ENCODE measurements around the gene CAPN9. TPM values are rescaled to one million over a fixed set of nuclear protein-coding genes. Genes with fewer than 3 reads are reported as not detected.

The CAPN9 gene
- total RNA-seq, 1 experiment from 2014 or later, result not detected

- DNase-seq (ENCODE audit: low read depth), result no peak
- in situ Hi-C loops (cut with HindIII; ENCODE audit: low pct_unique_long_range_greater_than_20kb, low sequenced_read_pairs), result loop anchor here (25.0 kb wide), 1 partner anchor 380 kb away; no protein-coding TSS in a partner anchor
Observed at GRCh38 chr1:230807029-230807428, 59.8 kb downstream of the CAPN9 start.

- in situ Hi-C loops (cut with HindIII; ENCODE audit: low pct_unique_long_range_greater_than_20kb, low sequenced_read_pairs), result loop anchor here (25.0 kb wide), 1 partner anchor 380 kb away; no protein-coding TSS in a partner anchor
- no peak for DNase-seq (ENCODE audit: low read depth)
Observed at GRCh38 chr1:230807561-230808280, 60.5 kb downstream of the CAPN9 start.

- DNase-seq (ENCODE audit: low read depth), result no peak
- in situ Hi-C loops (cut with HindIII; ENCODE audit: low pct_unique_long_range_greater_than_20kb, low sequenced_read_pairs), result loop anchor here (25.0 kb wide), 1 partner anchor 379 kb away; no protein-coding TSS in a partner anchor
Observed at GRCh38 chr1:230808281-230808872, 61.2 kb downstream of the CAPN9 start.

GRCh38 chr1:230809256-230809990 lies 62.2 kb downstream of the CAPN9 start:
- no peak for DNase-seq (ENCODE audit: low read depth)
- in situ Hi-C loops (cut with HindIII; ENCODE audit: low pct_unique_long_range_greater_than_20kb, low sequenced_read_pairs), result loop anchor here (25.0 kb wide), 1 partner anchor 378 kb away; no protein-coding TSS in a partner anchor

GRCh38 chr1:230812568-230812967 lies 65.4 kb downstream of the CAPN9 start:
- in situ Hi-C loops (cut with HindIII; ENCODE audit: low pct_unique_long_range_greater_than_20kb, low sequenced_read_pairs), result loop anchor here (25.0 kb wide), 1 partner anchor 375 kb away; no protein-coding TSS in a partner anchor
- DNase-seq (ENCODE audit: low read depth), result peak; percentile 11

- in situ Hi-C loops (cut with HindIII; ENCODE audit: low pct_unique_long_range_greater_than_20kb, low sequenced_read_pairs), result loop anchor here (25.0 kb wide), 1 partner anchor 372 kb away; no protein-coding TSS in a partner anchor
- no peak for DNase-seq (ENCODE audit: low read depth)
Observed at GRCh38 chr1:230814949-230815692, 67.9 kb downstream of the CAPN9 start.

GRCh38 chr1:230816018-230816417 lies 68.8 kb downstream of the CAPN9 start:
- DNase-seq (ENCODE audit: low read depth), result no peak
- in situ Hi-C loops (cut with HindIII; ENCODE audit: low pct_unique_long_range_greater_than_20kb, low sequenced_read_pairs), result loop anchor here (25.0 kb wide), 1 partner anchor 371 kb away; no protein-coding TSS in a partner anchor

- DNase-seq (ENCODE audit: low read depth), result no peak
- in situ Hi-C loops (cut with HindIII; ENCODE audit: low pct_unique_long_range_greater_than_20kb, low sequenced_read_pairs), result loop anchor here (25.0 kb wide), 1 partner anchor 369 kb away; no protein-coding TSS in a partner anchor
Observed at GRCh38 chr1:230818367-230818766, 71.2 kb downstream of the CAPN9 start.

GRCh38 chr1:230818901-230819300 lies 71.7 kb downstream of the CAPN9 start:
- DNase-seq (ENCODE audit: low read depth), result no peak
- in situ Hi-C loops (cut with HindIII; ENCODE audit: low pct_unique_long_range_greater_than_20kb, low sequenced_read_pairs), result loop anchor here (25.0 kb wide), 1 partner anchor 368 kb away; no protein-coding TSS in a partner anchor

GRCh38 chr1:230819976-230820375 lies 72.8 kb downstream of the CAPN9 start:
- in situ Hi-C loops (cut with HindIII; ENCODE audit: low pct_unique_long_range_greater_than_20kb, low sequenced_read_pairs), result loop anchor here (25.0 kb wide), 1 partner anchor 367 kb away; no protein-coding TSS in a partner anchor
- DNase-seq (ENCODE audit: low read depth), result no peak

GRCh38 chr1:230820568-230820967 lies 73.4 kb downstream of the CAPN9 start:
- no peak for DNase-seq (ENCODE audit: low read depth)
- in situ Hi-C loops (cut with HindIII; ENCODE audit: low pct_unique_long_range_greater_than_20kb, low sequenced_read_pairs), result loop anchor here (25.0 kb wide), 1 partner anchor 367 kb away; no protein-coding TSS in a partner anchor

GRCh38 chr1:230821346-230821745 lies 74.2 kb downstream of the CAPN9 start:
- in situ Hi-C loops (cut with HindIII; ENCODE audit: low pct_unique_long_range_greater_than_20kb, low sequenced_read_pairs), result loop anchor here (25.0 kb wide), 1 partner anchor 366 kb away; no protein-coding TSS in a partner anchor
- no peak for DNase-seq (ENCODE audit: low read depth)

- no peak for DNase-seq (ENCODE audit: low read depth)
- in situ Hi-C loops (cut with HindIII; ENCODE audit: low pct_unique_long_range_greater_than_20kb, low sequenced_read_pairs), result loop anchor here (25.0 kb wide), 1 partner anchor 365 kb away; no protein-coding TSS in a partner anchor
Observed at GRCh38 chr1:230822092-230822581, 74.9 kb downstream of the CAPN9 start.

- in situ Hi-C loops (cut with HindIII; ENCODE audit: low pct_unique_long_range_greater_than_20kb, low sequenced_read_pairs), result loop anchor here (25.0 kb wide), 1 partner anchor 364 kb away; no protein-coding TSS in a partner anchor
- no peak for DNase-seq (ENCODE audit: low read depth)
Observed at GRCh38 chr1:230823426-230823825, 76.2 kb downstream of the CAPN9 start.

- in situ Hi-C loops (cut with HindIII; ENCODE audit: low pct_unique_long_range_greater_than_20kb, low sequenced_read_pairs), result loop anchor here (25.0 kb wide), 1 partner anchor 363 kb away; no protein-coding TSS in a partner anchor
- DNase-seq (ENCODE audit: low read depth), result no peak
Observed at GRCh38 chr1:230823931-230824381, 76.8 kb downstream of the CAPN9 start.

- no peak for DNase-seq (ENCODE audit: low read depth)
Observed at GRCh38 chr1:230824551-230824918, 77.3 kb downstream of the CAPN9 start.

More at GRCh38 chr1:230824551-230824918, 77.3 kb downstream of the CAPN9 start:
- in situ Hi-C loops (cut with HindIII; ENCODE audit: low pct_unique_long_range_greater_than_20kb, low sequenced_read_pairs), result loop anchor here (25.0 kb wide), 1 partner anchor 363 kb away; no protein-coding TSS in a partner anchor
